GM12865 (cell line): ENCODE results near the gene OVOL1.

Source experiments
- DNase-seq: peaks from one replicate; pipeline ENCODE4 v3.0.0; 2010; ENCODE audit warnings: low read depth
- H3K4me3 ChIP-seq: 2 replicates; pipeline ENCODE4 v1.5.1; 2011; ENCODE audit warnings: mild to moderate bottlenecking, low read depth, low read length, control low read depth
- TF ChIP-seq, protein P1 (sequence below): IDR thresholded peaks from 2 replicates; pipeline ENCODE4 v1.5.1; 2011; ENCODE audit warnings: low read length, control low read depth, low read depth, inconsistent platforms; ENCODE audit not compliant: insufficient read depth; ENCODE audit errors: missing control alignments

OVOL1 gene

DNA sequence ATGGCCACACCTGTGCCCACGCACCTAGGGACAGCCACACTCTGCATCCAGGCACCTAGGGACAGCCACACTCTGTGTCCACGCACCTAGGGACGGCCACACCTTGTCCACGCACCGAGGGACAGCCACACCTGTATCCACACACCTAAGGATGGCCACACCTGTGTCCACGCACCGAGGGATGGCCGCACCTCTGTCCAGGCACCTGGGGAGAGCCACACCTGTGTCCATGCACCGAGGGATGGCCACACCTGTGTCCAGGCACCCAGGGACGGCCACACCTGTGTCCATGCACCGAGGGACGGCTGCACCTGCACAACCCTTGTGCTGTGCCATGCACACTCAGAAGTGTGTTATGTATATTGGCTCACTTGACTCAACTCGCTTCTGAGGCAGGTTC is 10.8 kb downstream of the OVOL1 start:
- no peak overlapping the region for H3K4me3 ChIP-seq
- DNase-seq = no peak
- TF ChIP-seq, protein P1, sequence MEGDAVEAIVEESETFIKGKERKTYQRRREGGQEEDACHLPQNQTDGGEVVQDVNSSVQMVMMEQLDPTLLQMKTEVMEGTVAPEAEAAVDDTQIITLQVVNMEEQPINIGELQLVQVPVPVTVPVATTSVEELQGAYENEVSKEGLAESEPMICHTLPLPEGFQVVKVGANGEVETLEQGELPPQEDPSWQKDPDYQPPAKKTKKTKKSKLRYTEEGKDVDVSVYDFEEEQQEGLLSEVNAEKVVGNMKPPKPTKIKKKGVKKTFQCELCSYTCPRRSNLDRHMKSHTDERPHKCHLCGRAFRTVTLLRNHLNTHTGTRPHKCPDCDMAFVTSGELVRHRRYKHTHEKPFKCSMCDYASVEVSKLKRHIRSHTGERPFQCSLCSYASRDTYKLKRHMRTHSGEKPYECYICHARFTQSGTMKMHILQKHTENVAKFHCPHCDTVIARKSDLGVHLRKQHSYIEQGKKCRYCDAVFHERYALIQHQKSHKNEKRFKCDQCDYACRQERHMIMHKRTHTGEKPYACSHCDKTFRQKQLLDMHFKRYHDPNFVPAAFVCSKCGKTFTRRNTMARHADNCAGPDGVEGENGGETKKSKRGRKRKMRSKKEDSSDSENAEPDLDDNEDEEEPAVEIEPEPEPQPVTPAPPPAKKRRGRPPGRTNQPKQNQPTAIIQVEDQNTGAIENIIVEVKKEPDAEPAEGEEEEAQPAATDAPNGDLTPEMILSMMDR = no peak

DNA sequence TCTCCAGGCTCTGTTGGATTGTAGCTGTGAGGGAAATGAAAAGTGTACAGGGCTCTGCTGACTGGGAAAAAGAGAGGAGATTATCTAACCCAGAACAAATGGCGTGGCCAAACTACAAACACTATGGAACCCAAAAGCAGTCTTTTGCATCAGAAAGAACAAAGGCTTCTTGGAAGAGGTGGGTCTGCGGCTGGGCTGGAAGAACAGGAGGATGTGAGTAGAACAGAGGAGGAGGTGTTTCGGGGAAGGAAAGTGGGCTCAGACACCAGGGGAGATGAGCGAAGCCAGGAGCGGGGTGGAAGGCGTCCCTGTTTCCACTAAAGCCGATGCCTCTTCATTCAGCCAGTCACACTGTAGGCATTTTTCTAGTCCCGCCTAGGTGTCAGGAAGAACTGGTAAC is 12.0 kb downstream of the OVOL1 start:
- no peak overlapping the region for H3K4me3 ChIP-seq
- no peak for DNase-seq
- TF ChIP-seq, protein P1 = no peak

DNA sequence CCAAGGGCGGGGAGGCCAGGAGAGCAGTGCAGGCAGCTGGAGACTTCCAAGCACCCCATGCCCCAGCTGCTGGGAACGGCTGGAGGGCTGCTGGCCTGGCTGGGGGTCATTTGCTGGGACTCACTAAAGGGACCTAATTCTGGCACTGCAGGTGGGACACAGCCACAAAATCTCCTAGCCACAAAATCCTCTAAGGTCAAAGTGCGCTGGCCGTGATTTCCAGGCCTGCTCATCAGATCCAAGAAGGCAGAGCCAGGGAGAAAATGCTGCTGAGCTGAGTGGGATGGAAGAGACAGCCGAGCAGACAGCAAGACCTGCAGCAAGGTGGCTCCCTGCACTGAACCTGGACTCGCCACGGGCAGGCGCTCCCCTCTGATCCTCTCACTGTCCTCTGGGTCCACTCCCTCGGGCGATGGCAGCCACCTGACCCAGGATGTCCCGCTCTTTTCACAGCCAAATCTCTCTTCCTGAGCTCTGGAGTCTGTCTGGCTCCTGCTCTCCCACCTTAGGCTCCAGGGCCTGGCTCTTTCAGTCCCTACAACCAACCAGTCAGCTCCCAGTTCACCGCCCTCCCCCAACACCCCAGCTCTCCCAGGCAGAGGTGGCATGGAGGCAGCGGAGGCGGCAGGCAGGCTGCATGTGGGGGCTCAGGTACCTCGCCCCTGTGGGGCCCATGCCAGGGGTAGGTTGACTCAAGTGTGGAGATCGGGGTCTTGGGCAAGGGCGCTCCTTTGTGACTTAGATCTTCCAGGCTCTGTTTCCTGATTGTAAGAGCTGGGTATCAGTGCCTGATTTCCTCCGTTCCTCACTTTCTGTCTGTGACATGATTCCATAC is 14.5 kb downstream of the OVOL1 start:
- TF ChIP-seq, protein P1 = no peak
- no peak overlapping the region for H3K4me3 ChIP-seq
- no peak for DNase-seq

DNA sequence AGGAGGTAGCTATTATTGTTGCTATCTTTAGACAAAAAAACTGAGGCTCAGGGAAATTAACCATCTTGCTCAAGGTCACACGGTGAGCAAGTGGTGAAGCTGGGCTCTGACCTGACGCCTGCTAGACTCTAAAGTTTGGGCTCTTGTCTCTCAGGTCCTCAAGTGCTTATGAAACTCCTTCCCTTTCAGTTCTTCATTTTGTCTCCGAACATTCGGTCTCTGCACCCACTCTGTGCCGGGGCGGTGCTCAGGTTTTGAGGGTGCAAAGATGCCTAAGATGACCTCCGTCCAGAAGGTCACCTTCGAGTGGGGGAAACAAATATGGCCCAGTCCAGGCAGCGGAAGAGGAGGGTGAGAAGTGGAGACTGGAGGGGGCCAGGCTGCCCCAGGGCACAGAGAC is 16.0 kb downstream of the OVOL1 start:
- TF ChIP-seq, protein P1 = no peak
- no peak overlapping the region for H3K4me3 ChIP-seq
- DNase-seq = peak; percentile 88

DNA sequence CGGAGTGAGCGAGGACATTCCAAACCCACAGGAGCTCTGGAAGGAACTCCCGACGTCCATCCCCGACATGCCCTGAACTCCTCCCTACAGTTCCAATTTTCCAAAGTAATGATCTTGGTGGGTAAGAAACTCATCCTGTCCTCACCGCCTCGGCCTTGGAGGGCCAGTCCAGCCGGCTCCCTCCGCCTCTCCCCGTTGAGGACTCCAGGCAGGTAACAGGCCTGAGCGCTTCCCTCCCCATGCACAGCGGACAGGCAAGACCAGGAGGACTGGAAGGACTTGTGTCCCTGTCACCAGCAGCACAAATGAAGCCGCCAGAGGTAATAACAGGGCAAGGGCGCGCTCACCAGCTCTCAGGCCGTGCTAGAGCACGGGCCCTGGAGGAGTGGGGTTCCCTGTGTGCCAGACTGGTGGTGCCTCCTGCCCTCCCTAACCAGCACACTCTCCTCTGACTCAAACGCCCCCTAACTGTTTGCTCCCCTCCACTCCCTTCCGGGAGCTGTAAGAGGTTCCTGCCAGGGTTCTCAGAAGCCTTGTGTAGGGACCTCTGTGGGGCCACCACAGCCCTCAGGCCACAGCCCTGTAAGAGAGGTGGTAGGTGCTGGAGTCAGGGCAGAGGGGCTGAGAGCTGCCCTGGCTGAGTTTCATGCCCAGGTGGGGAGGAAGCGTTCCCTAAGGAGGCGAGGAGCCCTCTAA is 17.1 kb downstream of the OVOL1 start:
- DNase-seq = no peak
- H3K4me3 ChIP-seq = no peak overlapping the region
- TF ChIP-seq, protein P1 = no peak

DNA sequence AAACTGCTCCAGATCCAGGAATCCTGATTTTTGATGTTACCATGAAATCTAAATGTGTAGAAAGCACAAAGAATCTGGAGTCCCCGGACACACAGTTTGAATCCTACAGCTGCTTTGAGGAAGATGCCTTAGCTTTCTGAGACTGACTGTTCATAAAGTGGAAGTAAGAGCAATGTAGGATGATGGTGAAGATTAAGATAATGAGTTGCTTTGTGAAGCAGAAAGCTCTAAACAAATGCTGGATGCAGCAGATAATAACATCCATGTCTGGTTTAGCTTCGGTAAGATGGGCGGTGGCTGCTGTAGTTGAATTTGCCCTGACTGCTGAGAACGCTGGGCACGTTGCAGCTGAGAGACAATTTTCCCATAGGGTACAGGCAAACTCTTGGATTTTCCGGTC is 20.1 kb downstream of the OVOL1 start:
- DNase-seq = no peak
- TF ChIP-seq, protein P1 = no peak
- H3K4me3 ChIP-seq = no peak overlapping the region
